CD14-positive monocyte (primary cell): Measurements from ENCODE around the gene JARID2. TPM values are rescaled to one million over a fixed set of nuclear protein-coding genes. Genes with fewer than 3 reads are reported as not detected.

Source experiments
- DNase-seq, 3 donors: peaks; one replicate each; pipeline ENCODE4 v3.0.0-alpha.2; 2011 to 2022
- H2AFZ ChIP-seq: 2 replicates; pipeline ENCODE4 v1.6.0; 2012; ENCODE audit warnings: mild to moderate bottlenecking, low read depth, low read length, inconsistent platforms; ENCODE audit not compliant: insufficient read depth, poor library complexity, severe bottlenecking
- H3K27ac ChIP-seq, 2 donors: 1 replicate in 1 of 2; 2 replicates in 1 of 2; pipeline ENCODE4 v1.5.1; 2012 to 2013; ENCODE audit warnings: low read length in 2 of 2, control low read depth in 1 of 2, inconsistent platforms in 1 of 2, low read depth in 1 of 2, mild to moderate bottlenecking in 1 of 2
- H3K27me3 ChIP-seq, 2 donors: one replicate each; pipeline versions ENCODE4 v1.6.0 to v1.6.1; 2011 to 2013; ENCODE audit warnings: low read length in 2 of 2; ENCODE audit not compliant: control insufficient read depth in 2 of 2, insufficient read depth in 2 of 2
- H3K36me3 ChIP-seq, 2 donors: replicated peaks in 1 of 2; 1 replicate in 1 of 2; 2 replicates in 1 of 2; pipeline versions ENCODE4 v1.5.1 to v1.6.1; 2012 to 2013; ENCODE audit warnings: low read length in 2 of 2, control low read depth in 1 of 2, inconsistent platforms in 1 of 2, mild to moderate bottlenecking in 1 of 2; ENCODE audit not compliant: insufficient read depth in 2 of 2, control insufficient read depth in 1 of 2
- H3K4me1 ChIP-seq, 2 donors: 1 replicate in 1 of 2; 2 replicates in 1 of 2; pipeline versions ENCODE4 v1.5.1 to v1.6.1; 2012 to 2013; ENCODE audit warnings: low read length in 2 of 2, control low read depth in 1 of 2, inconsistent platforms in 1 of 2, mild to moderate bottlenecking in 1 of 2, moderate library complexity in 1 of 2; ENCODE audit not compliant: insufficient read depth in 2 of 2, control insufficient read depth in 1 of 2
- H3K4me2 ChIP-seq: replicated peaks from 2 replicates; pipeline ENCODE3; 2012; ENCODE audit warnings: low read length, moderate library complexity, mild to moderate bottlenecking; ENCODE audit not compliant: poor library complexity, severe bottlenecking; ENCODE audit errors: extremely low read depth
- H3K4me3 ChIP-seq, 3 experiments: fragments of 200-600 bp in 1 of 3; sonication (generic) in 1 of 3; replicated peaks in 1 of 3; 1 replicate in 2 of 3; 2 replicates in 1 of 3; pipeline ENCODE4 v1.5.1; 2011 to 2013; ENCODE audit warnings: low read length in 3 of 3, mild to moderate bottlenecking in 3 of 3, control low read depth in 2 of 3, low read depth in 2 of 3, inconsistent platforms in 1 of 3, moderate library complexity in 1 of 3
- H3K79me2 ChIP-seq: 2 replicates; pipeline ENCODE4 v1.6.0; 2012; ENCODE audit warnings: mild to moderate bottlenecking, control low read depth, inconsistent platforms, low read length, moderate library complexity; ENCODE audit not compliant: insufficient read depth
- H3K9ac ChIP-seq: 2 replicates; pipeline ENCODE4 v1.6.0; 2017; ENCODE audit warnings: low read length, mild to moderate bottlenecking; ENCODE audit not compliant: insufficient read depth, poor library complexity, severe bottlenecking
- H3K9me3 ChIP-seq, 2 donors: replicated peaks in 1 of 2; 1 replicate in 1 of 2; 2 replicates in 1 of 2; pipeline versions ENCODE4 v1.5.1 to v1.6.1; 2012 to 2013; ENCODE audit warnings: low read length in 2 of 2, control low read depth in 1 of 2; ENCODE audit not compliant: control insufficient read depth in 1 of 2, insufficient read depth in 1 of 2
- H4K20me1 ChIP-seq: 2 replicates; pipeline ENCODE4 v1.6.0; 2012; ENCODE audit warnings: mild to moderate bottlenecking, low read length, control low read depth, moderate library complexity; ENCODE audit not compliant: insufficient read depth
- H3K27ac Mint-ChIP-seq, 7 donors: one replicate each; pipeline ENCODE4 v1.8.0; 2020; ENCODE audit warnings: mild to moderate bottlenecking in 7 of 7, mixed read lengths in 7 of 7, moderate library complexity in 6 of 7, inconsistent platforms in 2 of 7
- H3K27me3 Mint-ChIP-seq, 3 donors: one replicate each; pipeline ENCODE4 v1.8.0; 2021 to 2022; ENCODE audit warnings: low read depth in 3 of 3, mild to moderate bottlenecking in 3 of 3, mixed read lengths in 3 of 3, moderate library complexity in 3 of 3, inconsistent platforms in 1 of 3
- H3K36me3 Mint-ChIP-seq, 2 donors: one replicate each; pipeline ENCODE4 v1.8.0; 2020; ENCODE audit warnings: mixed read lengths in 2 of 2, inconsistent platforms in 1 of 2, mild to moderate bottlenecking in 1 of 2
- H3K4me1 Mint-ChIP-seq: one replicate; pipeline ENCODE4 v1.8.0; 2020; ENCODE audit warnings: mild to moderate bottlenecking, mixed read lengths
- H3K4me3 Mint-ChIP-seq, 2 donors: one replicate each; pipeline ENCODE4 v1.8.0; 2020; ENCODE audit warnings: mild to moderate bottlenecking in 2 of 2, mixed read lengths in 2 of 2, moderate library complexity in 1 of 2
- H3K9me3 Mint-ChIP-seq, 7 donors: one replicate each; pipeline ENCODE4 v1.8.0; 2020 to 2022; ENCODE audit warnings: mixed read lengths in 7 of 7, mild to moderate bottlenecking in 6 of 7, moderate library complexity in 6 of 7, inconsistent platforms in 2 of 7
- WGBS: methylation state at CpG from one replicate; pipeline ENCODE4 v1.1.5; 2013; ENCODE audit warnings: missing lambda C conversion rate; ENCODE audit not compliant: insufficient coverage; 5-methylcytosine and 5-hydroxymethylcytosine counted together
- intact Hi-C, 2 donors: fragments of 100-400 bp; cut with micrococcal nuclease; formaldehyde crosslinking; loops; one replicate each; pipeline versions ENCODE4 v1.15.0 to v1.15.1; 2023
- polyA plus RNA-seq, 3 donors: library from polyadenylated mRNA; depleted of rRNA in 1 of 3; unstranded in 2 of 3; stranded (reverse) in 1 of 3; fragments of 300-500 nt in 2 of 3; fragments of >200 nt in 1 of 3; fragmentation: Illumina TruSeq in 2 of 3; gene quantifications; 1 replicate in 2 of 3; 2 replicates in 1 of 3; pipeline ENCODE4 v1.2.3, GENCODE V29; 2012 to 2021
- TF ChIP-seq, protein P1 (sequence below): fragments of 200-600 bp; IDR thresholded peaks from one replicate; pipeline ENCODE4 v1.8.0; 2022; ENCODE audit warnings: antibody characterized with exemption, mild to moderate bottlenecking

The JARID2 gene
- polyA plus RNA-seq, 3 donors: 6.8 to 17.5 (median 12.5) TPM

DNA sequence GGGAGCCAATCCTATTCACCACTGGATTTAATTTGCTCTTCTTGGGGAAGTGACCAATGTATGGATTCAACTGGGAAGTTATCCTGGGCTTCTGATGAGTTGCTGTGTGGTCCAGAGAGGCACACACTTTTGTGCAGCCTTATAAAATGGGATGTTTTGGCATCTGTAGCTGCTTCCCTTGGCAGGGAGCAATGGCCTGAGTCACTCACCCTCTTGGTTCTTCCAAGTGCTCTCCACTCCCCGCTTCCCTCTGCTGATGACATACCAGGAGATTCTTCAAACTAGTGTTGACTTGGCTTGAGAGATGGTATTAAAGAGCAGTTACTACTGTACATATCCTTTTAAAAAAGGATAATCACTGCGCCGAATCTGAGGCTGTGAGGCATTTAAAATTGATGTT lies 105.8 kb downstream of the JARID2 start:
- Histone ChIP-seq H3K36me3 (peaks cover 0 to 8% of the 10 kb centered on the region in 2 donors), H2AFZ (no peak overlapping the region), H3K4me2 (peak overlapping the region; percentile 11), H4K20me1 (peaks cover 100% of the 10 kb centered on the region), H3K9me3 (no peaks in the 10 kb centered on the region), H3K79me2 (peaks cover 100% of the 10 kb centered on the region), H3K4me3 (no peak overlapping the region), H3K4me1 (peaks cover 61% of the 10 kb centered on the region in 2 donors), H3K27me3 (no peaks in the 10 kb centered on the region), H3K9ac (no peak overlapping the region), H3K27ac (peak overlapping the region in 1 of 2 donors; percentile 66)
- TF ChIP-seq, protein P1, sequence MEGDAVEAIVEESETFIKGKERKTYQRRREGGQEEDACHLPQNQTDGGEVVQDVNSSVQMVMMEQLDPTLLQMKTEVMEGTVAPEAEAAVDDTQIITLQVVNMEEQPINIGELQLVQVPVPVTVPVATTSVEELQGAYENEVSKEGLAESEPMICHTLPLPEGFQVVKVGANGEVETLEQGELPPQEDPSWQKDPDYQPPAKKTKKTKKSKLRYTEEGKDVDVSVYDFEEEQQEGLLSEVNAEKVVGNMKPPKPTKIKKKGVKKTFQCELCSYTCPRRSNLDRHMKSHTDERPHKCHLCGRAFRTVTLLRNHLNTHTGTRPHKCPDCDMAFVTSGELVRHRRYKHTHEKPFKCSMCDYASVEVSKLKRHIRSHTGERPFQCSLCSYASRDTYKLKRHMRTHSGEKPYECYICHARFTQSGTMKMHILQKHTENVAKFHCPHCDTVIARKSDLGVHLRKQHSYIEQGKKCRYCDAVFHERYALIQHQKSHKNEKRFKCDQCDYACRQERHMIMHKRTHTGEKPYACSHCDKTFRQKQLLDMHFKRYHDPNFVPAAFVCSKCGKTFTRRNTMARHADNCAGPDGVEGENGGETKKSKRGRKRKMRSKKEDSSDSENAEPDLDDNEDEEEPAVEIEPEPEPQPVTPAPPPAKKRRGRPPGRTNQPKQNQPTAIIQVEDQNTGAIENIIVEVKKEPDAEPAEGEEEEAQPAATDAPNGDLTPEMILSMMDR: no peak
- H3K27me3 Mint-ChIP-seq: peaks cover 0 to 2% (median 0%) of the 10 kb centered on the region in 3 donors
- intact Hi-C loops: loop anchor here in 1 of 2 donors (10.0 kb wide), 1 partner anchor 47 kb away; no protein-coding TSS in a partner anchor
- no CpG with 5 or more reads among the region's 3 CpGs for WGBS
- peak in 1 of 3 donors; percentile 63 for DNase-seq
- H3K36me3 Mint-ChIP-seq: peaks cover 16 to 34% of the 10 kb centered on the region in 2 donors
- no peaks in the 10 kb centered on the region for H3K9me3 Mint-ChIP-seq
- H3K27ac Mint-ChIP-seq: peak overlapping the region in 6 of 7 donors; percentile 1 to 86 (median 20)
- no peak overlapping the region for H3K4me3 Mint-ChIP-seq
- H3K4me1 Mint-ChIP-seq: peaks cover 88% of the 10 kb centered on the region

DNA sequence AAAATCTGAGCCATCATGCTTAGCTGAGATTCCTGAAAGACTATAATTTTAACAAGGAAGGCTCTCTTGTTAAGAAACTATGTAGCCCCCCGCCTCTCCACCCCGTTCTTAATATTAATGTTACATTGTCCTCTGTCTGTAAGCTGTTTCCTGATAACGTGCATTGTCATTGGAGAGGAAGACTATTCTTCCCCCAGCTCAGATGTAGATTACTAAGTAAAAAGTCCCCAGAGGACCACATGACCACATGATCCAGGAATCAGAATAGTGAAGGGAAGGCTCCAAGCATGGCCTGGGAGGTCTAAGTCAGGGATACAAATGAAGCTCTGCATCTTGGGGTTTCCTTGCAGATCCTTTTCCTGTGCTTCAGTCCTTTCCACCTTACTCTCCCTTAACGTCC lies 106.4 kb downstream of the JARID2 start:
- H4K20me1 ChIP-seq: peaks cover 100% of the 10 kb centered on the region
- Mint-ChIP-seq H3K4me3 (no peak overlapping the region), H3K27ac (peak overlapping the region; percentile 2 to 86 (median 77)), H3K36me3 (peaks cover 19 to 37% of the 10 kb centered on the region in 2 donors), H3K27me3 (peaks cover 0 to 2% (median 0%) of the 10 kb centered on the region in 3 donors), H3K4me1 (peaks cover 88% of the 10 kb centered on the region), H3K9me3 (no peaks in the 10 kb centered on the region)
- TF ChIP-seq, protein P1: no peak
- intact Hi-C loops: loop anchor here in 1 of 2 donors (10.0 kb wide), 1 partner anchor 47 kb away; no protein-coding TSS in a partner anchor
- WGBS: no CpG with 5 or more reads among the region's 4 CpGs
- peak in 1 of 3 donors; percentile 69 for DNase-seq
- H3K27me3 ChIP-seq: no peaks in the 10 kb centered on the region
- peaks cover 100% of the 10 kb centered on the region for H3K79me2 ChIP-seq
- peaks cover 0 to 8% of the 10 kb centered on the region in 2 donors for H3K36me3 ChIP-seq
- H3K4me1 ChIP-seq: peaks cover 63 to 67% of the 10 kb centered on the region in 2 donors
- peak overlapping the region; percentile 11 for H3K4me2 ChIP-seq
- no peak overlapping the region for H2AFZ ChIP-seq
- H3K9me3 ChIP-seq: no peaks in the 10 kb centered on the region
- peak overlapping the region in 1 of 2 donors; percentile 66 for H3K27ac ChIP-seq
- no peak overlapping the region for H3K9ac ChIP-seq
- no peak overlapping the region for H3K4me3 ChIP-seq
